ENCODE results near the gene EIF5A2.
"Not testable (repeated sequence)": the region's sequence is repeated elsewhere in the genome, so short reads cannot be mapped to it uniquely, and the experiment has no call there.

EIF5A2 gene

DNA sequence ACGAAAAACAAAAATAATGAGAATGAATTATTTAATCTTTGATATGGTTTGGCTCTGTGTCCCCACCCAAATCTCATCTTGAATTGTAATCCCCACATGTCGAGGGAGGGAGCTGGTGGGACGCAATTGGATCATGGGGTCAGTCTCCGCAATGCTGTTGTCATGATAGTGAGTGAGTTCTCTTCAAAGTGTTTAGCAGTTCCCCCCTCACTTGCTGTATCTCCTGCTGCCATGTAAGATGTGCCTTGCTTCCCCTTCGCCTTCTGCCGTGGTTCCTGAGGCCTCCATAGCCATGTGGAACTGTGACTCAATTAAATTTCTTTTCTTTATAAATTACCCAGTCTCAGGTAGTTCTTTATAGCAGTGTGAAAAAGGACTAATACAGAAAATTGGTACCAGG, 12.1 kb downstream of the EIF5A2 start:
- not testable (repeated sequence) for DNase-seq

GRCh38 chr3:170893895-170894294, 14.5 kb downstream of the EIF5A2 start:
- no peak for DNase-seq

DNA sequence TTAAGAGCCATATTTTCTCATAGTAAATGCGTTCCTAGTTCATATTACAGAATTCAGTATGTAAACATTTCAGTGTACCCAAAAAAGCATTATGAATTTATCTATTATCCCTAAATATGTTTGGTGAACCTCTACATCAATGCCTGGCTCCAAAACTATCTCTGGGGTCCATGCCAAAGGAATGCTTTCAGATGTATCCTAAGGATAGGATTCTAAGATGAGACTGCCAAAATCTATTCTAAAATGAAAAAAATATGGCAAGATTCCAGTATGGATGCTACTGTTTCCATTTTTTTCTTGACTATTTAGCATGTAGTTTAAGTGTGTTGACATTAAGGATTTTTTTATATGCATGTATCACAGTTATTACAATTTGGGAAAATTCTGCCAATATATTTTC, 18.8 kb downstream of the EIF5A2 start:
- no peak for DNase-seq

DNA sequence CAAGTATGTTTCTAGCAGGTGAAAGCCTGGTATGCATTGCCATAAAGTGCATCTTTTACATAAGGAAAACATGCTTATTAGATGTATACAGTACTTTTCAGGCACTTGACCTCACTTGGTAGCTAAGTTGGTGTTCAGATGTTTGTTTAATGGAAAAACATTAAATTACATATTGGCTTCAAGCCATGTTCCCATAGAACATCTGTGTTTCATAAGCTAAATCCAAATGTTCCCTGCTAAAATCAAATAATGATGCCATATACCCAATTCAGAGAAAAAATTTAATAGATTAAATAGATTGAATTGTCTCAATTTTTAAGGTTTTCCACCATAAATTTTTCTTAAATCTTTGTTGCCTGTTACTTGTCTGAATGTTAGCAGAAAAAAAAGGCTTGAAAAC, 19.3 kb downstream of the EIF5A2 start:
- no peak for DNase-seq

- DNase-seq: not testable (repeated sequence)
These were observed 24.1 kb downstream of the EIF5A2 start for GRCh38 chr3:170884109-170884930.

DNA sequence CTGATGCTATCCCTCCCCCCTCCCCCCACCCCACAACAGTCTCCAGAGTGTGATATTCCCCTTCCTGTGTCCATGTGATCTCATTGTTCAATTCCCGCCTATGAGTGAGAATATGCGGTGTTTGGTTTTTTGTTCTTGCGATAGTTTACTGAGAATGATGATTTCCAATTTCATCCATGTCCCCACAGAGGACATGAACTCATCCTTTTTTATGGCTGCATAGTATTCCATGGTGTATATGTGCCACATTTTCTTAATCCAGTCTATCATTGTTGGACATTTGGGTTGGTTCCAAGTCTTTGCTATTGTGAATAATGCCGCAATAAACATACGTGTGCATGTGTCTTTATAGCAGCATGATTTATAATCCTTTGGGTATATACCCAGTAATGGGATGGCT, 29.7 kb downstream of the EIF5A2 start:
- not testable (repeated sequence) for DNase-seq

- DNase-seq: not testable (repeated sequence)
These were observed 31.1 kb downstream of the EIF5A2 start for GRCh38 chr3:170877311-170877710.

- DNase-seq: no peak
These were observed 31.9 kb downstream of the EIF5A2 start for GRCh38 chr3:170876537-170876936.

- no peak for DNase-seq
These were observed 38.5 kb downstream of the EIF5A2 start, which contains the start of gene RPL22L1 for GRCh38 chr3:170869645-170870593. RPL22L1 (minus strand) TSS chr3:170870195; CDS start chr3:170870167, 28 bp downstream.

DNA sequence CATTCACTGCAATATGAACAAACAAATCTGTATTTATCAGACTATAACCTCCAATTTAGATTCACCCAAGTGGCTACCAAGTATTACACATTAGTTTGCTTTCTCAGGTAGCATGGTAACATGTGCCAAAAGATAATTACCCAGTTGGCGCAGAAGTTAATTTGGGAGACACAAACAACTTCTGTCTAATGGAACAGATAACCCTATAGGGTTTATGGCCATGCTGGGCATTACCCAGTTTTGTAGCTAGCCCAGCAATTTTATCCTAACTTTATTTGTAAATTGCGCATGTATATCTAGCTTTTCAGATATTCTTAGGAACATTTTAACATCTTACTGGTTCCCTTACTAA, 39.2 kb downstream of the EIF5A2 start:
- DNase-seq: no peak

GRCh38 chr3:170868577-170869238, 39.7 kb downstream of the EIF5A2 start:
- no peak for DNase-seq

GRCh38 chr3:170867143-170867937, 41.1 kb downstream of the EIF5A2 start:
- no peak for DNase-seq

DNA sequence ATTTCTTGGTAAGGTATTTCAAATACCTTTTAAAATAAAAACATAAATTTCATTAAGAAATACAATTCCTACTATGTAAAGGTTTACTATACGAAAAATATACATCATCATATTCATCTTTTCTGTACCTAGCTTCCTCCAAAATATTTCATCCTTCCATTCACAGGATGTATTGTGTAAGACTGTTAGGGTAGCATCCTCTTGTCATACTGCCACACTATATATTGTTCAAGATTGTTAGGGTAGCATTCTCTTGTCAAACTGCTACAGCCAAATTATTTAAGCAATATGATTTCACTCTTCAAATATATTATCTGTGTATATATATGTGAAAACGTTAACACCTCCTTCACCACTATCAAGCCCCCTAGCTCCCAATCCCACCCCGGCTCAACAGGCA, 41.9 kb downstream of the EIF5A2 start:
- DNase-seq: no peak

GRCh38 chr3:170865209-170866094, 43.0 kb downstream of the EIF5A2 start:
- no peak for DNase-seq

DNA sequence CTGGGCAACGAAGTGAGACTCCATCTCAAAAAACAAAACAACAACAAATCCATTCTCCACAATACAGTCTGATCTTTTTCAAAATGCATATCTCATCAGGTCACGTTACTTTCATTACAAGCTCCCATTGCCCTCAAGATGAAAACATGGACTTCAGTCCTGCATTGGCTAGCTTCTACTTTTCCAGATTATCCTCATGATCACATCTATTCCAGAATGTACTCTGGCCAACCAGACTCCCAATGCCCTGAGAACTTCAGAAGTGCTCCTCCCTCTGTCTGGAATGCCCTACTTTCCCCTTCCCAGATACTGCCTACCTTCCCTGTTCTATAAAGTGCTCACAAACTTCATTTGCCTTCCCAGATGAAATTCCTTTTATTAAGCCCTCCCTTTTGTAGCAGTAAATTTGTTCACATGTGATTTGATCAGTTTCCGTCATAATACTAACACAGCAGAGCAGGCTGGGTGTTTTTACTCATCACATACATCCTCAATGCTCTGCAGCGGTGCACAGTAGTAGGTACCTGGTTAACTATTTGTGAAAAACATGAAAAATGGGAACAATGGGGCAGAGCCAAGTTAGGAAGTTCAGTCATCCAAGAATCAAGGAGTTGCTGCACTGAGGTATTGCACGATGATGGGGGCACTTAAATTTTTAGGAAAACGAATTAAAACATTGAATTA, 43.8 kb downstream of the EIF5A2 start:
- DNase-seq: no peak

- no peak for DNase-seq
These were observed 44.6 kb downstream of the EIF5A2 start for GRCh38 chr3:170863816-170864215.

- no peak for DNase-seq
These were observed 45.6 kb downstream of the EIF5A2 start for GRCh38 chr3:170862618-170863374.

- DNase-seq: no peak
These were observed 49.8 kb downstream of the EIF5A2 start for GRCh38 chr3:170858599-170858998.

- no peak for DNase-seq
These were observed 56.1 kb downstream of the EIF5A2 start for GRCh38 chr3:170852324-170852723.
